GM21786 (cell line): ENCODE data around the gene PPARG.
"Not testable (repeated sequence)": the region's sequence is repeated elsewhere in the genome, so short reads cannot be mapped to it uniquely, and the experiment has no call there.

Experiments
- ATAC-seq: cut with Tn5 transposase; IDR thresholded peaks from one replicate; pipeline ENCODE4 v1.9.1; 2021; ENCODE audit not compliant: unreplicated experiment

The PPARG gene

DNA sequence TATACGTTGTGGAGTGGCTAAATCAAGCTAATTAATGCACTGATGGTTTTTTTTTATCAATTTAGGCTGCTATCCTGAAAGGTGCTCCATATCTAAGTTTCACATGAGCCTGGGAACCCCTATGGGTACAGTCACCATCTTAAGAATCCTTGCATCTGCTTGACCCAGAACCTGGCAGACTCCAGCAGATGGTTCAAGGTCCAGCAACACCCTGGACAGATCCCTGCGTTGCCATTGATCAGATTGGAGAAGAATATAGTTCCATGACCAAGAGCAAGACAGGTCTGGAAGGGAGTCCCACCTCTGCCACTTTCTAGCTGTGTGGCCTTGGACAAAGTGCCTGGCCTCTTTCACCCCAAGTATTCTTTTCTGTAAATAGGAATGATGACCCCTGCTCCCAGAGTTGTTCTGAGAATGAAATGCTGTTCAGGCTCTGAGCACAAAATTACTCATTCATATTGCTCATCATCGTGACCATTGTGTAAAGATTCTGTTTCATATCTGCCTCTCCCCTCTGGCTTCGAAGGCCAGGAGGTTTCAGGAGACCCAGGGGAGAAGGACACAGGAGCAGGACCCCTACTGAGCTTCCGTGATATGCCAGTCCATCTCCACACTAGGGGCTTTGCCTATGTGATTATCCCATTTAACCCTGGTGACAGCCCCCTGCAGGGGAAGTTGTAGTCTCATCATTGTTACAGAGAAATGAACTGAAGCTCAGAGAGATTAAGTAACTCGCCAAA lies 165.4 kb downstream of the PPARG start:
- ATAC-seq, result no peak

DNA sequence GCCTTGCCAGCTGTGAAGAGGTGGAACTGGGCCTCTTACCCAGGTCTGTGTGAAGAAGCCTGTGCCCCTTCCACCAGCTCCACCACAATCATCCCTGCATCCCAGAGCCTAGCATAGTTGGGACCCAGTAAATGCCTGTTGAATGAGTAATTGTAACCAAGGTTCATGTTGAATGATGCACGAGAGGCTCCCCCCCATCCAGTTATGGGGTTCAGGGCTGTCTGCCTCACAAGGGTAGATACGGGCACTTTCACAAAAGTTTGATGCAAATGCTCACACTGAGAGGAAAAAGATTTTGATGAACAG lies 165.9 kb downstream of the PPARG start:
- no peak for ATAC-seq

DNA sequence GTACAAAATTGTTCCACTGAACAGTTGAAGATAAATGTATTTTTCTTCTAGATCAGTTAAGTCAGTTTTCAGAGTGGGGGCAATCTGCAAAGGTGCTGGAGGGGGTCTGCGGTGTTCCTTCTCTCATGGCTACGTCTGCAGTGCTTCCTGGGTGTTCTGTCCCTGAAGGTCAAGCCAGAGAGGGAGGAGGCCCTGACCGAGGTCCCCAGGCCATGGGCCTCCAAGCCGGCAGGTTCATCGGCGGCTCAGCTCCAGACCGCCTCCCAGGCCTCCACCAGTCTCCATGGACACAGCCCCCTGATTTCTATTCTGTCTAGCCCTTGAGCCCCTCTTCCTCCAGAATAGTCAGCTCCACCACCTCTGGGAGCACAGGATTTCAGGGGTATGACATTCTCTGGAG lies 166.9 kb downstream of the PPARG start:
- no peak for ATAC-seq

DNA sequence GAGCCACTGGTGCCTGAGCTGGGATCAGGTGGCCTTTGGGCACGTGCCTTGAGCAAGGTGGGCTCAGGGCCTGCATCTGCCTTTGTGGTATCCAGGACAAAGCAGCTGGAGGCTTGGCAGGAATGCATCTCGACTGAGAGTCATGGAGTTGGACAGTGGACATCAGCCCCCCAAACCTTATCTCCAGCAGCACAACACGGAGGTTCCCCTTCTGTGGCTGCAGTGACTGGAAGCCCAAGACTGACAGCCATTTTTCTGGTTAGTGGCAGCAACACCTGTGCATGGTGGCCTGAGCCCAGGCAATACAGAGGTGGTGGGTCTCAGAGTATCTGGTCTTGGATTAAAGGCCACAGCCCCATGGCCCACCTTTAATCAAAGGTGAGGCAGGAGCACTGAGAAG lies 167.6 kb downstream of the PPARG start:
- ATAC-seq, result no peak

DNA sequence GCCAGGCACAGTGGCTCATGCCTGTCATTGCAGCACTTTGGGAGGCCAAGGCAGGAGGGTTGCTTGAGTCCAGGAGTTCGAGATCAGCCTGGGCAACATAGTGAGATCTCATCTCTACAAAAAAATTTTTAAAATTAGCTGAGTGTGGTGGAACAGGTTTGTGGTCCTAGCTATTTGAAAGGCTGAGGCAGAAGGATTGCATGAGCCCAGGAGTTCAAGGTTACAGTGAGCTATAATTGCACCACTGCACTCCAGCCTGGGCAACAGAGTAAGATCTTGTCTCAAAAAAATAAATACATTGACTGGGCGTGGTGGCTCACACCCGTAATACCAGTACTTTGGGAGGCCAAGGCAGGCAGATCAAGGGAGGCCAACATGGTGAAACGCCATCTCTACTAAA lies 168.5 kb downstream of the PPARG start:
- ATAC-seq, result not testable (repeated sequence)

GRCh38 chr3:12458901-12459300 lies 170.0 kb downstream of the PPARG start:
- ATAC-seq, result no peak

GRCh38 chr3:12460127-12460526 lies 171.3 kb downstream of the PPARG start:
- no peak for ATAC-seq

- ATAC-seq, result no peak
These were observed 172.3 kb downstream of the PPARG start for GRCh38 chr3:12461097-12461649.

- ATAC-seq, result no peak
These were observed 173.5 kb downstream of the PPARG start for GRCh38 chr3:12462159-12462947.

DNA sequence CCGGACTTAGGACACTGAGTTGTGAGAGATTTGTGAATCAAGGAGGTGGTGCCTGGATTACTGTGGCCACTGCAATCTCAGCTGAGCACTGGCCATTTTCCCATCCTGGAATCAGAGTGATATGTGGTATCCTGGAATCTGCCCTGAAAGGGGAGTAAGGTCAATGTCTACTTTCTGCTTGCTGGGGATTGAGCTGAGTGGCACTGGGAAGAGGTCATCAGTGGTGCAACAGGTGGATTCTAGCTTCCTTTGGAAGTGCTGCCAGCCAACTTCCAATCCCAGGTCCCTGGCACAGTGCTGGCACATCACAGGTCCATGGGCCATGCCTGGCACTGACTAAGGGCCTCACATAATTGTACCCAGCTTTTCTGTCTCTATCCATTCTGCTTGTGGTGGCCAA lies 174.8 kb downstream of the PPARG start:
- ATAC-seq, result no peak

DNA sequence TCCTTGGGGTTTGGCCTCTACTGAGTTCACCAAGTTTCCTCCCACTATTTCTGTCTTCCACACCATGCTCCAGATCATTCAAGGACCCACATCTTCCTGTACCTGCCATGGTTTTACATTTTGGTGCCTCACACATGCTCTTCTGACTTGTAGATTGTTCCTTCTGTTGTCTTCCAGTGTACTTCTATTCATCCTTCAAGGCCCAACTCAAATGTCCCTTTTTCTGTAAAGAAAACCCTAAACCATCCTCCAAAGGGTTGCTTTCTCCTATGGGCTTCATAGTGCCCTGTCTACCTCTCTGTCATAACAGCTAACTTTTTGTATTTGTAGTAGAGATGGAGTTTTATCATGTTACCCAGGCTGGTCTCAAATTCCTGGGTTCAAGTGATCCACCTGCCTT lies 175.3 kb downstream of the PPARG start:
- no peak for ATAC-seq

DNA sequence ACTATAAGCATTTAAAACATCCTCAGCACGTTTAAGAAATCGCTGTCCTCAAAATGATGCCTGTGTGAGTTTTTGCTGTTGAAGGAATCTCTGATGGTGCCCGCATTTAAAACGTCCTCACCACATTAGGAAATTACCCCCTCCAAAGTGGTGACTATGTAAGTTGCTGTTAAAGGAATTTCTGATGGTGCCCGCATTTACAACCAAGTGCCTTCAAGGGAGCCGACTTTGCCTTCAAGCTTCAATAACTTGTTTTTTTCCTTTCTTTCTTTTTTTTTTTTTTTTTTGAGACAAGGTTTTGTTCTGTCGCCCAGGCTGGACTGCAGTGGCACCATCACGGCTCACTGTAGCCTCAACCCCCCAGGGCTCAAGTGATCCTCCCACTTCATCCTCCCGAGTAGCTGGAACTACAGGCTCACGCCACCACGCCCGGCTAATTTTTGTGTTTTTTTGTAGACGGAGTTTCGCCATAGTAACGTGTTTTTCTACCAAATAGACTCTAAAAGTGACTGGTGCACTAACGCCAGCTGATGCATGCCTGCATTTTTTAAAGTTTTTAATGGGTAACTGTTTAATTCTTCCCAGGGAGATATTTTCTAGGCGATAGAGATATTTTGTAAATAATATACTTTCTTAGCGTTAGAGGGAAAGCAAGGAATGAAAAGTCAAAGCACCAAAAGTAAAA lies 176.4 kb downstream of the PPARG start:
- no peak for ATAC-seq

DNA sequence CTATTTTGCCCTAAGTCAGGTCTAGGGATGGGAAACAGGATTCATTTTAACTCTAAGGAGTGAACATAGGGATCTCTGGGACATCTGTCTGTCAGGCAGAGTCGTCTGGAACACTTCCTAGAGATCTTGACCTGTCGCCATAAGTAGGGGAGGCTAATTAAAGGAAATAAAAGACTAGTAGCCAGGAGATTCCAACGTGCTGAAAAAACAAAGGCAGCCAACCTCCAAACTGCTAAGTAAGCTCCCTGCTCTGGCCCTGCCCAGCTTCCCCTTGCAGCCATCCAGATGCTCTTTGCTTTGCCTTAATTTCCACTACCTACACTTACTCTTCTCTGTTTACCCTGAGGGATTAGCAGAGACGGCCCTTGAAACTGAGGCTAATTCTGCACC lies 177.0 kb downstream of the PPARG start:
- ATAC-seq, result no peak

- no peak for ATAC-seq
These were observed 178.9 kb downstream of the PPARG start for GRCh38 chr3:12467746-12468145.

GRCh38 chr3:12468276-12468675 lies 179.4 kb downstream of the PPARG start:
- no peak for ATAC-seq

DNA sequence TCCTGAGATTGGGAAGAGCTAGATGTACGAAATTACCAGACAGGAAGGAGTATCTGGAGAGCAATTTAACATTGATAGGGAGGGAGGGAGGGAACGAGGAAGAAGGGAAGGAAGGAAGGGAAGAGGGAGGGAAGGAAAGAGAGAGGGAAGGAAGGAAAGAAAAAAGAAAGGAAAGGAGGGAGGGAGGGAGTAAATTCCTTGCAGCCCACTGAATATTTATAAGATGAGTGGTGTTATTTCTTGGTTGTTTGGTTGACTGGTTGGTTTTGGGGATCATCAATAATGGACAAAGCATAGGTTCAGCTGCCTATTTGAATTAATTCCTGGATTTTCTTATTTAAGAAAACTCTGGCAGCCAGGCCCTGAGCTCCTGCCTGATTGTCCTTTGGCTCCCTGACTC lies 179.9 kb downstream of the PPARG start:
- ATAC-seq, result no peak

GRCh38 chr3:12469222-12469621 lies 180.4 kb downstream of the PPARG start:
- ATAC-seq, result not testable (repeated sequence)

DNA sequence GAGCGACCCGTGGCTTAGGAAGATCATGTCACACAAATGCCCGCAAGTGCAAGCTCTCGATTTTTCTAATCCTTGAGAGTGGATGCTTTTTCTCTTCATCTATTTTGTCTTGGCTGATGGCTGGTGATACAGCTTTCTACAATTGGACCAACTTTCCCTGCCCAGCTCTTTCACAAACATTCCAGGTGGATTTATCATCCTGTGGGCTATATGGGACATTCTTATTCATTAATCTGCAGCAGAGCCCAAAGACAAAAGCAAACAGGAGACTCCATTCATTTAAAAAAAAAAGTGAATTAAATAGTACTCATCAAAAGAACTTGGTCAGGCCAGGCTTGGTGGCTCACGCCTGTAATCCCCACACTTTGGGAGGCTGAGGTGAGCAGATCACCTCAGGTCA lies 181.2 kb downstream of the PPARG start:
- ATAC-seq, result no peak

GRCh38 chr3:12470680-12471079 lies 181.8 kb downstream of the PPARG start:
- ATAC-seq, result no peak

GRCh38 chr3:12471241-12471640 lies 182.4 kb downstream of the PPARG start:
- no peak for ATAC-seq

DNA sequence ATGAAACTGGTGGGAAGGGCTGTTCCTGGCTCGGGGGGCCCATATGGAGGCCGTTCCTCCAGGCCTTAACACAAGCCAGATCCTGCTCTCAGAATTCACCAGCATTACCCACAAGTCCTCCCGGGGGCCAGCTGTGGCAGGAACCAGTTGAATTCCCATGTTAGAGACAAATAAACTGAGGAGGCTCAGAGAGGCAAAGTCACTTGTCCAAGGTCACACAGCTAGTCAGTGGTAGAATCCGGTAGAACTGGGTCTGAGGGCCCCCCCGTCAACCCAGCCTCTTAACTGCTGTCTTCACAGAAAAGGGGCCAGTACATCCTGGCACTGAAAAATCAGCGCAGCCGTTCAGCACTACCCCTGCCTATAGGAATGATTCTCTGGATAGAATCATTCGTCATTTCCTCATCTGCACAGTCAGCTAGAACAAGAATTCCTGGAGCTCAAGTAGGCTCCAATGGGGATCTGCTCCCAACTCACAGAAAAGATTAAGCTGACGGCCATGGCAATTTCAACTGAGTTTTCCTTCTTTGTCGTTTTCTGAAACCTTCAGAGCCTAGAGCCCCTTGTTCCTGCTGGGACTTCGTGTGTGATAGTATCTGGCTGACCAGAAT lies 183.2 kb downstream of the PPARG start:
- no peak for ATAC-seq
